Fibroblast of lung (primary cell): Measurements from ENCODE around the gene WTAP.

Experiments used
- CTCF ChIP-seq, 2 donors: IDR thresholded peaks in 1 of 2; conservative IDR thresholded peaks in 1 of 2; 1 replicate in 1 of 2; 2 replicates in 1 of 2; pipeline ENCODE4 v1.5.1; 2011 to 2012; ENCODE audit warnings: low read length in 2 of 2, control low read depth in 1 of 2, inconsistent platforms in 1 of 2, low read depth in 1 of 2, mild to moderate bottlenecking in 1 of 2
- EZH2 ChIP-seq: IDR thresholded peaks from 2 replicates; pipeline ENCODE4 v1.5.1; 2012; ENCODE audit warnings: low read length, control low read depth, mild to moderate bottlenecking; ENCODE audit errors: missing control alignments

- no peak for TF ChIP-seq CTCF (conservative IDR thresholded peaks at IDR 0.05 in 1 of 2, IDR thresholded peaks at IDR 0.05 in 1 of 2; ENCODE audit: low read depth in 1 of 2, low read length in 2 of 2)
- no peak for TF ChIP-seq EZH2
These were observed 45.0 kb upstream of the WTAP start for GRCh38 chr6:159682295-159682694.
